Neural progenitor cell (in vitro differentiated cells): ENCODE results near the gene IKBKG. TPM values are rescaled to one million over a fixed set of nuclear protein-coding genes. Genes with fewer than 3 reads are reported as not detected.
A peak's percentile ranks its signal among the peaks of the same experiment; 100 is the strongest.

Experiments used
- DNase-seq: peaks from one replicate; pipeline ENCODE4 v3.0.0-alpha.2; 2016; ENCODE audit warnings: low spot score
- H2AFZ ChIP-seq: fragments of 200-600 bp; sonication (generic); replicated peaks from 2 replicates; pipeline ENCODE4 v1.6.1; 2016; ENCODE audit warnings: antibody characterized with exemption
- H3F3A ChIP-seq: fragments of 200-600 bp; sonication (generic); 2 replicates; pipeline ENCODE4 v1.6.1; 2016; ENCODE audit warnings: antibody characterized with exemption, low read depth
- H3K27ac ChIP-seq: fragments of 200-600 bp; sonication (generic); 2 replicates; pipeline ENCODE4 v1.5.1; 2016; ENCODE audit warnings: mild to moderate bottlenecking
- H3K27me3 ChIP-seq: fragments of 200-600 bp; sonication (generic); 2 replicates; pipeline ENCODE4 v1.6.1; 2016; ENCODE audit warnings: mild to moderate bottlenecking, moderate library complexity
- H3K36me3 ChIP-seq: fragments of 200-600 bp; sonication (generic); 2 replicates; pipeline ENCODE4 v1.5.1; 2016
- H3K4me1 ChIP-seq: fragments of 200-600 bp; sonication (generic); 2 replicates; pipeline ENCODE4 v1.6.1; 2016; ENCODE audit warnings: mixed run types
- H3K4me2 ChIP-seq: fragments of 200-600 bp; sonication (generic); 2 replicates; pipeline ENCODE4 v1.6.1; 2016
- H3K4me3 ChIP-seq: fragments of 200-600 bp; sonication (generic); 2 replicates; pipeline ENCODE4 v1.5.1; 2016
- H3K79me2 ChIP-seq: fragments of 200-600 bp; sonication (generic); 2 replicates; pipeline ENCODE4 v1.6.1; 2016; ENCODE audit warnings: low read depth
- H3K9ac ChIP-seq: fragments of 200-600 bp; sonication (generic); 2 replicates; pipeline ENCODE4 v1.6.1; 2016
- H3K9me3 ChIP-seq: fragments of 200-600 bp; sonication (generic); 2 replicates; pipeline ENCODE4 v1.5.1; 2016; ENCODE audit warnings: low read depth
- H4K20me1 ChIP-seq: fragments of 200-600 bp; sonication (generic); 2 replicates; pipeline ENCODE4 v1.6.1; 2016; ENCODE audit warnings: low read depth
- H3K27ac Mint-ChIP-seq: 3 replicates; pipeline ENCODE4 v1.8.0; 2021; ENCODE audit warnings: mixed read lengths
- H3K27me3 Mint-ChIP-seq: 2 replicates; pipeline ENCODE4 v1.8.0; 2022; ENCODE audit warnings: low read depth, mild to moderate bottlenecking, inconsistent platforms, moderate library complexity, mixed read lengths; ENCODE audit not compliant: insufficient read depth
- H3K36me3 Mint-ChIP-seq: 3 replicates; pipeline ENCODE4 v1.8.0; 2021; ENCODE audit warnings: mixed read lengths
- H3K4me1 Mint-ChIP-seq: 3 replicates; pipeline ENCODE4 v1.8.0; 2021; ENCODE audit warnings: mixed read lengths
- H3K4me3 Mint-ChIP-seq: 3 replicates; pipeline ENCODE4 v1.8.0; 2021; ENCODE audit warnings: mild to moderate bottlenecking, moderate library complexity, mixed read lengths
- H3K9me3 Mint-ChIP-seq: 3 replicates; pipeline ENCODE4 v1.8.0; 2020; ENCODE audit warnings: mixed read lengths
- CTCF ChIP-seq: fragments of 200-600 bp; sonication (generic); IDR thresholded peaks from 2 replicates; pipeline ENCODE4 v1.5.1; 2017; ENCODE audit warnings: antibody characterized with exemption, mild to moderate bottlenecking
- EZH2 ChIP-seq: fragments of 200-600 bp; sonication (generic); IDR thresholded peaks from 2 replicates; pipeline ENCODE4 v1.6.1; 2017; ENCODE audit warnings: antibody characterized with exemption, mild to moderate bottlenecking, moderate library complexity
- EZH2phosphoT487 ChIP-seq: fragments of 200-600 bp; sonication (generic); IDR thresholded peaks from 2 replicates; pipeline ENCODE4 v1.6.1; 2017; ENCODE audit warnings: antibody characterized with exemption
- total RNA-seq: library from RNA; depleted of rRNA; stranded (reverse); fragments of >200 nt; gene quantifications from 2 replicates; pipeline ENCODE4 v1.2.3, GENCODE V29; 2015; ENCODE audit warnings: low replicate concordance

Gene IKBKG
- total RNA-seq, 1 donor from 2014 or later = 13.2 TPM

GRCh38 chrX:154515966-154516655, 31.3 kb upstream of the IKBKG start, which contains the start of gene FAM3A:
Gene FAM3A, minus strand, starts transcription at chrX:154516232. Its CDS starts 460 bp downstream, at chrX:154515772.
- H3K27ac Mint-ChIP-seq = peak within 1 kb of the TSS; percentile 87
- peaks cover 2% of the 10 kb centered on the region for H3K79me2 ChIP-seq
- H3K9me3 ChIP-seq = no peaks in the 10 kb centered on the region
- H3K27ac ChIP-seq = no peak within 1 kb of the TSS
- no peaks in the 10 kb centered on the region for H3K27me3 ChIP-seq
- TF ChIP-seq EZH2 (no peak), CTCF (no peak), EZH2phosphoT487 (no peak)
- H3K27me3 Mint-ChIP-seq = peaks cover 6% of the 10 kb centered on the region
- H3K4me3 ChIP-seq = peak within 1 kb of the TSS; percentile 82
- H3K36me3 ChIP-seq = no peaks in the 10 kb centered on the region
- H3K4me1 Mint-ChIP-seq = peaks cover 22% of the 10 kb centered on the region
- peak within 1 kb of the TSS; percentile 86 for H2AFZ ChIP-seq
- H3K4me1 ChIP-seq = no peaks in the 10 kb centered on the region
- peaks cover 1% of the 10 kb centered on the region for H3K36me3 Mint-ChIP-seq
- H4K20me1 ChIP-seq = no peaks in the 10 kb centered on the region
- peak; percentile 93 for DNase-seq
- H3K9me3 Mint-ChIP-seq = peaks cover 19% of the 10 kb centered on the region
- peak within 1 kb of the TSS; percentile 86 for H3K4me2 ChIP-seq
- peak within 1 kb of the TSS; percentile 84 for H3K4me3 Mint-ChIP-seq
- H3F3A ChIP-seq = peaks cover 8% of the 10 kb centered on the region
- H3K9ac ChIP-seq = peak within 1 kb of the TSS; percentile 69

GRCh38 chrX:154516656-154517100, 30.7 kb upstream of the IKBKG start:
- Histone ChIP-seq H3K27me3 (no peaks in the 10 kb centered on the region), H3K79me2 (peaks cover 2% of the 10 kb centered on the region), H3K9me3 (no peaks in the 10 kb centered on the region), H3K36me3 (no peaks in the 10 kb centered on the region), H3K27ac (no peak overlapping the region), H4K20me1 (no peaks in the 10 kb centered on the region), H3F3A (peaks cover 8% of the 10 kb centered on the region), H3K9ac (no peak overlapping the region), H3K4me2 (peak overlapping the region; percentile 75), H2AFZ (no peak overlapping the region), H3K4me3 (peak overlapping the region; percentile 82), H3K4me1 (no peaks in the 10 kb centered on the region)
- Mint-ChIP-seq H3K9me3 (peaks cover 18% of the 10 kb centered on the region), H3K4me1 (peaks cover 22% of the 10 kb centered on the region), H3K36me3 (peaks cover 1% of the 10 kb centered on the region), H3K27ac (peak overlapping the region; percentile 87), H3K27me3 (peaks cover 6% of the 10 kb centered on the region), H3K4me3 (peak overlapping the region; percentile 84)
- DNase-seq = peak; percentile 62
- TF ChIP-seq EZH2phosphoT487 (no peak), EZH2 (no peak), CTCF (no peak)

GRCh38 chrX:154517101-154517781, 30.2 kb upstream of the IKBKG start:
- H3F3A ChIP-seq = peaks cover 8% of the 10 kb centered on the region
- no peaks in the 10 kb centered on the region for H4K20me1 ChIP-seq
- H3K79me2 ChIP-seq = peaks cover 2% of the 10 kb centered on the region
- Mint-ChIP-seq H3K27me3 (peaks cover 10% of the 10 kb centered on the region), H3K4me3 (no peak overlapping the region), H3K9me3 (peaks cover 20% of the 10 kb centered on the region), H3K4me1 (peaks cover 22% of the 10 kb centered on the region), H3K36me3 (peaks cover 1% of the 10 kb centered on the region), H3K27ac (no peak overlapping the region)
- no peaks in the 10 kb centered on the region for H3K4me1 ChIP-seq
- H3K27ac ChIP-seq = no peak overlapping the region
- H3K4me2 ChIP-seq = peak overlapping the region; percentile 75
- no peaks in the 10 kb centered on the region for H3K27me3 ChIP-seq
- H2AFZ ChIP-seq = no peak overlapping the region
- peak; percentile 11 for DNase-seq
- peak overlapping the region; percentile 82 for H3K4me3 ChIP-seq
- H3K9ac ChIP-seq = no peak overlapping the region
- TF ChIP-seq CTCF = no peak
- H3K36me3 ChIP-seq = no peaks in the 10 kb centered on the region
- H3K9me3 ChIP-seq = no peaks in the 10 kb centered on the region
